ENCODE results near the gene AASDHPPT.

Gene AASDHPPT

GRCh38 chr11:106088896-106089295 lies 11.4 kb downstream of the AASDHPPT start:
- no peaks in the 10 kb centered on the region for H3K9me2 ChIP-seq (replicated peaks; ENCODE audit: low read depth, low read length)
- H3K27me3 ChIP-seq (ENCODE audit: insufficient read depth, low read length, poor library complexity, severe bottlenecking): no peaks in the 10 kb centered on the region
- peaks cover 87% of the 10 kb centered on the region for H3K79me2 ChIP-seq (ENCODE audit: insufficient read depth, low read length)
- peak overlapping the region; percentile 38 for H3K9ac ChIP-seq (ENCODE audit: low read depth, low read length, poor library complexity, severe bottlenecking)
- no peaks in the 10 kb centered on the region for H3K9me3 ChIP-seq (ENCODE audit: insufficient read depth, low read depth, low read length)
- H3K36me3 ChIP-seq (ENCODE audit: insufficient read depth, low read length): peaks cover 38% of the 10 kb centered on the region
- H3F3A ChIP-seq (ENCODE audit: low read depth): no peaks in the 10 kb centered on the region
- H2AFZ ChIP-seq (ENCODE audit: low read length): no peak overlapping the region
- H3K4me2 ChIP-seq (ENCODE audit: low read depth, low read length, poor library complexity, severe bottlenecking): peak overlapping the region; percentile 87
- TF ChIP-seq CTCF (conservative IDR thresholded peaks at IDR 0.05; ENCODE audit: low read length): no peak
- no peak for TF ChIP-seq EZH2phosphoT487 (IDR thresholded peaks at IDR 0.05; ENCODE audit: borderline replicate concordance)
- H3K4me1 ChIP-seq (ENCODE audit: insufficient read depth, low read length, poor library complexity, severe bottlenecking): peaks cover 42% of the 10 kb centered on the region
- H4K20me1 ChIP-seq (ENCODE audit: insufficient read depth, low read length, poor library complexity, severe bottlenecking): peaks cover 74% of the 10 kb centered on the region
- peak overlapping the region; percentile 62 for H3K4me3 ChIP-seq (ENCODE audit: low read length, poor library complexity, severe bottlenecking)

- Histone ChIP-seq H3K9me3 (ENCODE audit: insufficient read depth, low read depth, low read length) (no peaks in the 10 kb centered on the region), H3K9ac (ENCODE audit: low read depth, low read length, poor library complexity, severe bottlenecking) (no peak overlapping the region), H3K4me3 (ENCODE audit: low read length, poor library complexity, severe bottlenecking) (no peak overlapping the region), H3K4me1 (ENCODE audit: insufficient read depth, low read length, poor library complexity, severe bottlenecking) (peaks cover 33% of the 10 kb centered on the region), H4K20me1 (ENCODE audit: insufficient read depth, low read length, poor library complexity, severe bottlenecking) (peaks cover 59% of the 10 kb centered on the region), H3K79me2 (ENCODE audit: insufficient read depth, low read length) (peaks cover 63% of the 10 kb centered on the region), H3K27me3 (ENCODE audit: insufficient read depth, low read length, poor library complexity, severe bottlenecking) (no peaks in the 10 kb centered on the region), H2AFZ (ENCODE audit: low read length) (no peak overlapping the region), H3K4me2 (ENCODE audit: low read depth, low read length, poor library complexity, severe bottlenecking) (no peak overlapping the region), H3K9me2 (replicated peaks; ENCODE audit: low read depth, low read length) (no peaks in the 10 kb centered on the region), H3K36me3 (ENCODE audit: insufficient read depth, low read length) (peaks cover 61% of the 10 kb centered on the region), H3F3A (ENCODE audit: low read depth) (no peaks in the 10 kb centered on the region)
- no peak for TF ChIP-seq EZH2phosphoT487 (IDR thresholded peaks at IDR 0.05; ENCODE audit: borderline replicate concordance)
- no peak for TF ChIP-seq CTCF (conservative IDR thresholded peaks at IDR 0.05; ENCODE audit: low read length)
Observed at GRCh38 chr11:106091480-106092123, 14.1 kb downstream of the AASDHPPT start.

- H4K20me1 ChIP-seq (ENCODE audit: insufficient read depth, low read length, poor library complexity, severe bottlenecking): peaks cover 50% of the 10 kb centered on the region
- H3K9ac ChIP-seq (ENCODE audit: low read depth, low read length, poor library complexity, severe bottlenecking): no peak overlapping the region
- H3K79me2 ChIP-seq (ENCODE audit: insufficient read depth, low read length): peaks cover 56% of the 10 kb centered on the region
- no peaks in the 10 kb centered on the region for H3K27me3 ChIP-seq (ENCODE audit: insufficient read depth, low read length, poor library complexity, severe bottlenecking)
- H3K4me1 ChIP-seq (ENCODE audit: insufficient read depth, low read length, poor library complexity, severe bottlenecking): peaks cover 24% of the 10 kb centered on the region
- H2AFZ ChIP-seq (ENCODE audit: low read length): no peak overlapping the region
- H3F3A ChIP-seq (ENCODE audit: low read depth): no peaks in the 10 kb centered on the region
- peaks cover 69% of the 10 kb centered on the region for H3K36me3 ChIP-seq (ENCODE audit: insufficient read depth, low read length)
- no peaks in the 10 kb centered on the region for H3K9me3 ChIP-seq (ENCODE audit: insufficient read depth, low read depth, low read length)
- TF ChIP-seq CTCF (conservative IDR thresholded peaks at IDR 0.05; ENCODE audit: low read length): no peak
- TF ChIP-seq EZH2phosphoT487 (IDR thresholded peaks at IDR 0.05; ENCODE audit: borderline replicate concordance): no peak
- no peak overlapping the region for H3K4me3 ChIP-seq (ENCODE audit: low read length, poor library complexity, severe bottlenecking)
- no peak overlapping the region for H3K4me2 ChIP-seq (ENCODE audit: low read depth, low read length, poor library complexity, severe bottlenecking)
- no peaks in the 10 kb centered on the region for H3K9me2 ChIP-seq (replicated peaks; ENCODE audit: low read depth, low read length)
Observed at GRCh38 chr11:106092446-106092845, 15.0 kb downstream of the AASDHPPT start.
